Immature natural killer cell (primary cell): Measurements from ENCODE around the gene GNA12. TPM values are rescaled to one million over a fixed set of nuclear protein-coding genes. Genes with fewer than 3 reads are reported as not detected.
"Not testable (repeated sequence)": the region's sequence is repeated elsewhere in the genome, so short reads cannot be mapped to it uniquely, and the experiment has no call there.

Source experiments
- DNase-seq, 3 donors: peaks; one replicate each; pipeline ENCODE4 v3.0.0; 2022; ENCODE audit warnings: mixed read lengths in 1 of 3
- H3K27ac Mint-ChIP-seq, 6 donors: one replicate each; pipeline ENCODE4 v1.8.0; 2020; ENCODE audit warnings: mixed read lengths in 6 of 6, mild to moderate bottlenecking in 5 of 6, inconsistent platforms in 4 of 6, moderate library complexity in 3 of 6
- H3K27me3 Mint-ChIP-seq, 3 donors: one replicate each; pipeline ENCODE4 v1.8.0; 2020 to 2021; ENCODE audit warnings: low read depth in 3 of 3, mild to moderate bottlenecking in 3 of 3, mixed read lengths in 3 of 3, moderate library complexity in 3 of 3, inconsistent platforms in 1 of 3
- H3K36me3 Mint-ChIP-seq, 3 donors: one replicate each; pipeline ENCODE4 v1.8.0; 2020; ENCODE audit warnings: mixed read lengths in 3 of 3, inconsistent platforms in 2 of 3, mild to moderate bottlenecking in 2 of 3
- H3K4me1 Mint-ChIP-seq, 2 donors: one replicate each; pipeline ENCODE4 v1.8.0; 2020; ENCODE audit warnings: inconsistent platforms in 2 of 2, mild to moderate bottlenecking in 2 of 2, mixed read lengths in 2 of 2, moderate library complexity in 1 of 2
- H3K4me3 Mint-ChIP-seq, 5 donors: one replicate each; pipeline ENCODE4 v1.8.0; 2020; ENCODE audit warnings: mild to moderate bottlenecking in 5 of 5, mixed read lengths in 5 of 5, inconsistent platforms in 3 of 5, moderate library complexity in 3 of 5
- H3K9me3 Mint-ChIP-seq, 6 donors: one replicate each; pipeline ENCODE4 v1.8.0; 2020; ENCODE audit warnings: mild to moderate bottlenecking in 6 of 6, mixed read lengths in 6 of 6, inconsistent platforms in 4 of 6, moderate library complexity in 3 of 6
- polyA plus RNA-seq, 3 donors: library from polyadenylated mRNA; unstranded; fragments of 300-500 nt; fragmentation: Illumina TruSeq; gene quantifications; one replicate each; pipeline ENCODE4 v1.2.3, GENCODE V29; 2021

Gene GNA12
- polyA plus RNA-seq, 3 donors from 2014 or later, result 4.7 to 6.1 (median 4.8) TPM

DNA sequence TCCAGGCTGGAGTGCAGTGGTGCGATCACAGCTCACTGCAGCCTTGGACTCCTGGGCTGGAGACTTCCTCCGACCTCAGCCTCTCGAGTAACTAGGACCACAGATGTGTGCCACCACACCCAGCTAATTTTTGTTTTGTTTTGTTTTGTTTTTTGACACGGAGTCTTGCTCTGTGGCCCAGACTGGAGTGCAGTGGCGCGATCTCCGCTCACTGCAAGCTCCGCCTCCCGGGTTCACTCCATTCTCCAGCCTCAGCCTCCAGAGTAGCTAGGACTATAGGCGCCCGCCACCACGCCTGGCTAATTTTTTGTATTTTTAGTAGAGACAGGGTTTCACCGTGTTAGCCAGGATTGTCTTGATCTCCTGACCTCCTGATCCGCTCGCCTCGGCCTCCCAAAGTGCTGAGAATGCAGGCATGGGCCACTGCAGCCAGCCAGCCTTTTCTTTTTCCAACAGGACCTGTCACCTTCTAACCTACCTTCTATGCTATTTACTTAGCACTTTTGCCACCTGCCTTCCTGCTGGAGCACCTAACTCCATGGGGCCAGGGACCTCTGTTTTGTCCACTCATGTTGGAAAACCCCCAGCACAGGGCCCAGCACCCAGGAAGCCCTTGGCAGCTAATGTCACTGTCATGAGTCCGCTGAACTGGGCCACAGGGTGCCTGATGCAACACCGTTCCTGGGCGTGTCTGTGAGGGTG is 150.5 kb downstream of the GNA12 start:
- H3K27me3 Mint-ChIP-seq, result peaks cover 24 to 31% (median 24%) of the 10 kb centered on the region in 3 donors
- DNase-seq, H3K4me3 Mint-ChIP-seq, H3K27ac Mint-ChIP-seq, H3K36me3 Mint-ChIP-seq, H3K9me3 Mint-ChIP-seq: not testable (repeated sequence)
- H3K4me1 Mint-ChIP-seq, result peaks cover 20 to 30% of the 10 kb centered on the region in 2 donors

DNA sequence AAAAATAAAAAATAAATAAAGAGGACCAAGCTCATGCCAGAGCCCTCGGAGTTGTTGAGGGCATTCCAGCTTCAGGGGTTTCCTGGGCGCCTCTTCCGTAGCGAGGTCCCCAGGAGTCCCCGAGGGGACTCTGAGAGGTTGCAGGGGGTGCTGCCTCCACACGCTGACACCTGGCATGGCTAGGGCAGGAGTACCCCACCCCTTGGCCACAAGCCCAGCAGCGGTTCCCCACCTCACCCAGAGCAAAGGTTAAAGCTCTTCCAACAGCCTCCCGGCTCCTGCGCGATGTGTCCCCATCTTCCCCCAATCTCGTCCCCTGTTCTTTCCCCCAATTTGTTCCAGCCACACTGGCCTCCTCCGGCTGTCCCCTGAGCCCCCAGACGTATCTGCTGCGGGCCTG is 151.6 kb downstream of the GNA12 start:
- no peaks in the 10 kb centered on the region for H3K36me3 Mint-ChIP-seq
- peaks cover 21 to 31% (median 26%) of the 10 kb centered on the region in 3 donors for H3K27me3 Mint-ChIP-seq
- H3K4me1 Mint-ChIP-seq, result peaks cover 17 to 25% of the 10 kb centered on the region in 2 donors
- no peak overlapping the region for H3K4me3 Mint-ChIP-seq
- no peak overlapping the region for H3K27ac Mint-ChIP-seq
- DNase-seq, result no peak
- peaks cover 0 to 1% (median 0%) of the 10 kb centered on the region in 6 donors for H3K9me3 Mint-ChIP-seq

DNA sequence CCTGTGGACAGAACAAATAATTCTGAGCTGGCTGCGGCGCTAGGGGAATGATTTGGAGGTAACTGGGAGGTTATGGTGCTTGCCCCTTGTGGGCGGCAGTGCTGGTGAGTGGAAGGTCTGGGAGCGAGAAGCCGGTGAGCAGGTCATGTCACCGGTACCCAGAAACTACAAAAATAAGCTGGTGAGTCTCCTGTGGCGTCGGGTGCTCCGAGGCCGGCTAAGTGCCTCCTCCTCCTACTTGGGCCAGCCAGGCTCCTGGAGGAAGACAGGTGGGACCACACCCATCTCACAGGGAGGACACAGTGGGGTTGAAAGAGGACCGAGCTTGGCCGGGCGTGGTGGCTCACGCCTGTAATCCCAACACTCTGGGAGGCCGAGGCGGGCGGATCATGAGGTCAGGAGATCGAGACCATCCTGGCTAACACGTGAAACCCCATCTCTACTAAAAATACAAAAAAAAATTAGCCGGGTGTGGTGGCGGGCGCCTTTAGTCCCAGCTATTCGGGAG is 152.1 kb downstream of the GNA12 start:
- not testable (repeated sequence) for H3K27ac Mint-ChIP-seq, H3K4me3 Mint-ChIP-seq
- peaks cover 17 to 25% of the 10 kb centered on the region in 2 donors for H3K4me1 Mint-ChIP-seq

DNA sequence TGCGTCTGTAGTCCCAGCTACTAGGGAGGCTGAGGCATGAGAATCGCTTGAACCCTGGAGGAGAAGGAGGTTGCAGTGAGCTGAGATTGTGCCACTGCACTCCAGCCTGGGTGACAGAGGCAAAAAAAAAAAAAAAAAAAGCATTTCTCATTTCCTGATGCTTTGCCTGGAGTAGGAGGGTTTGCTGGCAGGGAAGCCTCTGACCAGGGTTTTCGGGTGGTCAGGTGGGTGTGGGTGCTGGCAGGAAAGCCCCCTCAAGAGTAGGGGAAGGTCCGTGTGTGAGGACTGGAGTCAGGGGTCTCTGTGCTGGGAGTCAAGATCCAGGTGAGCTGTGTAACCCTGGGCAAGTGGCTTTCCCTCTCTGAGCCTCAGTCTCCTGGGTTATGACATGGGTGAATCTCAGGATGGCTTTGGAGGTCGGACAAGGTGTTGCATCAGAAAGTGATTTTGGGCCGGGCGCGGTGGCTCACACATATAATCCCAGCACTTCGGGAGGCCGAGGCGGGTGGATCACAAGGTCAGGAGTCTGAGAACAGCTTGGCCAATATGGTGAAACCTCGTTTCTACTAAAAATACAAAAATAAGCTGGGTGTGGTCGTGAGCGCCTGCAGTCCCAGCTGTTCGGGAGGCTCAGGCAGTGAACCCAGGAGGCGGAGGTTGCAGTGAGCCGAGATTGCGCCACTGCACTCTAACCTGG is 152.9 kb downstream of the GNA12 start:
- no peak for DNase-seq
- Mint-ChIP-seq H3K27ac (peak overlapping the region in 1 of 6 donors; percentile 46), H3K4me1 (peaks cover 17 to 25% of the 10 kb centered on the region in 2 donors), H3K27me3 (peaks cover 27 to 31% (median 28%) of the 10 kb centered on the region in 3 donors), H3K36me3 (no peaks in the 10 kb centered on the region), H3K4me3 (no peak overlapping the region), H3K9me3 (peaks cover 0 to 1% (median 0%) of the 10 kb centered on the region in 6 donors)

More for the DNA sequence above, 152.1 kb downstream of the GNA12 start:
- H3K36me3 Mint-ChIP-seq, H3K9me3 Mint-ChIP-seq, DNase-seq: not testable (repeated sequence)
- H3K27me3 Mint-ChIP-seq, result peaks cover 26 to 31% (median 26%) of the 10 kb centered on the region in 3 donors

DNA sequence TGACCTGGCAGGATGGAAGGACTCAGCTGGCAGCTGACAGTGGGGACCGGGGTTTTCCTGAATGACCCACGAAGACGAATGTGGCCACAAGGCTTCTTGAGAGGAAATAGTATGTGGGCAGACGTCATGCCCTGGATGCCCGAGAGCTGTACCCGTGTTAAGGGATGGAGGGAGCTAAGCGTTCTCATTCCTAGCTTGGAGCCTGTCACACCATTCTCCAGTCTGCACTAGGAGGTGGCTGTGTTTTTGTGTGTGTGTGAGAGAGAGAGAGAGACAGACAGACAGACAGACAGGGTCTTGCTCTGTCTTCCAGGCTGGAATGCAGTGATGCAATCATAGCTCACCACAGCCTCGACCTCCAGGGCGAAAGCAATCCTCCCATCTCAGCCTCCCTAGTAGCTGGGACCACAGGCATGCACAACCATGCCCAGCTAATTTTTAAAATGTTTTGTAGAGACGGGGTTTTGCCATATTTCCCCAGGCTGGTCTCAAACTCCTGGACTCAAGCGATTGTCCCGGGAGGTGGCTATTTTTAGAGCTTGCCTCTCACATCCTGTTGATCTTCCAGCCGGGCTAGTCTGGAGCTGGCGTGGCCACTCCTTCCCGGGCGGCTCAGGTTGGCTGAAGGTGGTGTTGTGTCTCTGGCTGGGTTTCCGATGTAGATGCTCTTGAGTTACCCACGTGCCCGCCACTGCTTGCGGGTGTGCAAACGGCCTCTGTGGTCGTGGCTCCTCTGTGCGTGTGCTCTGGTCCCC is 154.0 kb downstream of the GNA12 start:
- Mint-ChIP-seq H3K9me3 (peaks cover 0 to 1% (median 0%) of the 10 kb centered on the region in 6 donors), H3K36me3 (no peaks in the 10 kb centered on the region), H3K4me3 (peak overlapping the region in 2 of 5 donors; percentile 21 to 42), H3K27me3 (peaks cover 28 to 31% (median 29%) of the 10 kb centered on the region in 3 donors), H3K4me1 (peaks cover 17 to 25% of the 10 kb centered on the region in 2 donors), H3K27ac (peak overlapping the region in 3 of 6 donors; percentile 32 to 87 (median 61))
- DNase-seq, result no peak

DNA sequence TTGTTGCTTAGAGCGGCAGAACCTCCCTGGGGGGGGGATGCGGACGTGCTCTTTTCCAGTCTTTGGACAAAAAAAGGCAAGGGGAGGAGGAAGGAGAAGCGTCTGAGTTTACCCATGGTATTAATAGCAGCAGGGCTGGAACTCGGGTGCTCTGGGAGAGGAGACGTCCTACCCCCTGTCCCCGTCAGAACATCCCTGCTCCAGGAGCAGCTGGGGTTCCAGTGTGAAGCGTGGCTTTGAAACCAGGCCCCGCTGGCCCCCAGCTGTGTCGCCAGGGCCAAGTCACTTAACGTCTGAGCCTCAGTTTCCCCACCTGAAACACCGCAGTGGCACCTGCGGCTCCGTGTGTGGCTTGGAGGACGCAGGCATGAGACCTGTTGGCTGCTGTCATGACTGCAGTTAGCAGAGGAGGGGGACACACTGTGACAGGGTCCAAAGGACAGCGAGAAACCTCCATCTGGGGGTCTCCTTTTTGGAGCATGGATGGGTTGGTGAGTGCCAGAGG is 154.7 kb downstream of the GNA12 start:
- Mint-ChIP-seq H3K27me3 (peaks cover 28 to 31% (median 29%) of the 10 kb centered on the region in 3 donors), H3K9me3 (peaks cover 0 to 1% (median 0%) of the 10 kb centered on the region in 6 donors), H3K4me1 (peaks cover 17 to 25% of the 10 kb centered on the region in 2 donors), H3K27ac (peak overlapping the region in 4 of 6 donors; percentile 64 to 86 (median 68)), H3K36me3 (no peaks in the 10 kb centered on the region), H3K4me3 (peak overlapping the region; percentile 19 to 77 (median 58))
- DNase-seq, result no peak

DNA sequence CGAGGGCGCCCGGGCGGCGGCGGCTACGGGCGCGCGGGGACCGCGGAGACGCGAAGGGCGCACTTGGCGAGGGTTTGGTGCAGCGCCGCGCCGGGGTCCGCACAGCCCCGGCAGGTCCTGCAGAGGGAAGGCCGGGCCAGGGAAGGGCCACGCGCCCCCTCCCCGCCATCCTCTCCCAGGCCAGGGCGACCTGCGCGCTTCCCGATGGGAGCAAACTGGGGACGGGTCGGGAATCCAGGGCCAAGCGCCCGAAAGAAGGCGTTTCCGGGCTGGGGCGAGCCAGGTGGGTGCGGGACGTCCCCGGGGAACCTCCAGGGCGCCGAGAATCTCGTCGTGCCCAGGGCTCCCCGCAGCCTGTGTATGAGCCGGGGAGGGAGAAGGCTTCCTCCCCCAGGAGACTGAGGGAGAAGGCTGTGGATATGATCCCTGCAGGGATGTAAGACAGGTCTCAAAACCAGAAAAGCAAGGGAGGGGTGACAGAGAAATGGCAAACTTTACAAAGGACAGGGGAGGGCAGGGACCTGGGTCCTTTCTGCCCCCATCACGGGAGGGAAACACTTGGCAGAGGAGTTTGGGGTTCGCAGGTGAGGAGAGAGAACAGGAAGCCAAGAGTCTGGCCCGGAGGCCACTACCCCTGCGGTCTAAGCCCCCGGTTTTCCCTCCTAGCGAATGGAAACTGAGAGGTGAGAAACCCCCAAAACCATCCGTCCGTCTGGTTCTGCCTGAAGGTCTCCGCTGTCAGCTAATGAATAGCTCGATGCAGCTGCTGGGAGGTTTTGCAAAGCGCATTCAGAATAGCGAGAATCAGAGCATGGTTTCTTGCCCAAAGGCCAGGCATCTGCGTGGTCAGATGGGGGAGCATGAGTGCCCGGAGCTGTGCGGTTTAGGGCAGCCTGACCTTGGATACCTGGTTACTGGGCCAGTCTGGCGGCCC is 155.4 kb downstream of the GNA12 start:
- peak in 2 of 3 donors; percentile 39 to 49 for DNase-seq
- peaks cover 29 to 33% (median 30%) of the 10 kb centered on the region in 3 donors for H3K27me3 Mint-ChIP-seq

DNA sequence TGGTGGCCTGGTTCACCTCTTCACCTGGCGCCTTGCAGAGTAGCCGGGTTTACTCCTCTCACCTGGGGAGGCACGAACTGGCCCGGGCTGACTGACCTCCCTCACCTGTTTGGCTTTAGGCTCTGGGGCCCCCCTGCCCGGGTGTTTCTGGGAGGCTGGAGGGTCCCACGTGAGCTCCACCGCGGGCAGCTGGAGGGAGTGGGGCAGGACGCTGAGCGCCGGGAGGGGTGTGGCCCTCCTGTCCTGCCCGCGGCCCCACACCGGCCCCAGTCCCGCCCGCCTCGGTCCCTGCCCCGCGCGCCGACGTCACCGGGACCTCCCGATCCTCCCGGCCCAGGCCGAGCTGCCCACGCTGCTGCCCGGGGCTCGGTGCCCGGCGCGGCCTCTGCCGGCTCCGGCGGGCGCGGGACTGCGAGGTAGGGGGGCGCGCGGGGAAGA is 156.2 kb downstream of the GNA12 start, which contains the start of gene AMZ1:
Gene AMZ1, plus strand, starts transcription at position 322 of the 438 bp plus-strand sequence. CDS start 12,250 bp downstream, outside the sequence.
- Mint-ChIP-seq H3K27ac (peak within 1 kb of the TSS in 4 of 6 donors; percentile 64 to 86 (median 68)), H3K9me3 (peaks cover 0 to 1% (median 0%) of the 10 kb centered on the region in 6 donors), H3K27me3 (peaks cover 28 to 30% (median 29%) of the 10 kb centered on the region in 3 donors), H3K36me3 (no peaks in the 10 kb centered on the region), H3K4me1 (peaks cover 17 to 25% of the 10 kb centered on the region in 2 donors), H3K4me3 (peak within 1 kb of the TSS; percentile 19 to 77 (median 58))
- DNase-seq, result no peak

More for the DNA sequence above, 155.4 kb downstream of the GNA12 start:
- Mint-ChIP-seq H3K9me3 (peaks cover 0 to 1% (median 0%) of the 10 kb centered on the region in 6 donors), H3K36me3 (no peaks in the 10 kb centered on the region), H3K4me3 (peak overlapping the region; percentile 19 to 77 (median 58)), H3K27ac (peak overlapping the region in 4 of 6 donors; percentile 64 to 86 (median 68)), H3K4me1 (peaks cover 17 to 25% of the 10 kb centered on the region in 2 donors)

DNA sequence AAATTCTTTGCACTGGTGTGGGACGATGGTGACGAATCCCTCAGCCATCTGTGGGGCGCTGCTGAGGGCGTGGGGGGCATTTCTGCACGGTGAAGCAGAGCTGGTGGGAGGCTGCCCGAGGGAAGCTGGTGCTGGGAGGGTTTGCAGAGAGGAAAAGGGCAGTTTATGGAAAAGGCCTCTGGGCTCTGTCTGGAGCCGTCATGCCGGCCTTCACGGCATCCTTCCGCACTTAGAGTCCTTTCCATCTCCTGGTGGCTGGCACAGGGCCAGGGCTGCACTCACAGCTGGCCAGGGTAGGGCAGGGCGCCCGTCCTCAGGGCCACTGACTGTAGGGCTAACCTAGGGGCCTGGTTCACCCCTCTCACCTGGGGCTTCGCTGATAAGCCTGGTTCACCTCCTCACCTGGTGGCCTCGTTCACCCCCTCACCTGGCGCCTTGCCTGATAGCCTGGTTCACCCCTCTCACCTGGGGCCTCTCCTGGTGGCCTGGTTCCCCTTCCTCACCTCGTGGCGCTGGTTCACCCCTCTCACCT is 156.7 kb downstream of the GNA12 start:
- H3K27me3 Mint-ChIP-seq, result peaks cover 28 to 30% (median 29%) of the 10 kb centered on the region in 3 donors
- H3K4me3 Mint-ChIP-seq, result no peak overlapping the region
- peaks cover 0 to 1% (median 0%) of the 10 kb centered on the region in 6 donors for H3K9me3 Mint-ChIP-seq
- no peak overlapping the region for H3K27ac Mint-ChIP-seq
- no peaks in the 10 kb centered on the region for H3K36me3 Mint-ChIP-seq
- no peak for DNase-seq
- H3K4me1 Mint-ChIP-seq, result peaks cover 17 to 25% of the 10 kb centered on the region in 2 donors

DNA sequence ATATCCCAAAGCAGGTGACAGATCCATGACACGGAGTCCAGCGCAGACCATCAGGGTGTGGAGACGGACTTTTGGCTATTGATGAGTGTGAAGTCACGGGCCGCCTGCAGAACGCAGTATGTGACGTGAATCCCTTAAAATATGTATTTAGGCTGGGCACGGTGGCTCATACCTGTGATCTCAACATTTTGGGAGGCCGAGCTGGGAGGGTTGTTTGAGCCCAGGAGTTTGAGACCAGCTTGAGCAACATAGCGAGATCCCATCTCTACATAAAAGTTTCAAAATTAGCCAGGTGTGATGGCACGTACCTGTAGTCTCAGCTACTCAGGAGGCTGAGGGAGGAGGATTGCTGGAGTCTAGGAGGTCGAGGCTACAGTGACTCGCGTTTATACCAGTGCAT is 158.0 kb downstream of the GNA12 start:
- H3K4me1 Mint-ChIP-seq, result peaks cover 17 to 25% of the 10 kb centered on the region in 2 donors
- H3K9me3 Mint-ChIP-seq, result peaks cover 0 to 1% (median 0%) of the 10 kb centered on the region in 6 donors
- peaks cover 19 to 23% (median 21%) of the 10 kb centered on the region in 3 donors for H3K27me3 Mint-ChIP-seq
- no peaks in the 10 kb centered on the region for H3K36me3 Mint-ChIP-seq
- H3K4me3 Mint-ChIP-seq, result no peak overlapping the region
- no peak overlapping the region for H3K27ac Mint-ChIP-seq
- DNase-seq, result no peak

DNA sequence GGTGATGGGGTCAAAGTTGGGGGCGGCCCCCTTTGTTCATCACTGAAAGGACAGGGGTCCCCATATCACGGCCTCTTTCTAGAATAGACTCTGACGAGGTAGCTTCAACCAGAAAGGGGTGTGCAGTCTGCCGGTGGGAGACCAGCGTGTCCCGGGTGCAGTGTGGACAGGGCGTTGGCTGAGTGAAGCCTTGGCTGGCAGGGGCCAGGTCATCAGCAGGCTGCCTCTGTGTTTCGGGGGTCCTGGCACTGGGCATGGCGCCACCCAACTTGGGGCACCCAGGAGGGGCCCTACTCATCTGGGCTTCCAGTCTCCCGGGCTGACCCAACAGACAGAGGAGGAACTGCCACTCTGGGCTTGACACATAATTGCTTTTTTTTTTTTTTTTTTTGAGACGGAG is 159.6 kb downstream of the GNA12 start:
- Mint-ChIP-seq H3K36me3 (no peaks in the 10 kb centered on the region), H3K9me3 (peaks cover 0 to 1% (median 0%) of the 10 kb centered on the region in 6 donors), H3K4me1 (peaks cover 8 to 11% of the 10 kb centered on the region in 2 donors), H3K27ac (no peak overlapping the region), H3K27me3 (peaks cover 10 to 12% (median 12%) of the 10 kb centered on the region in 3 donors), H3K4me3 (no peak overlapping the region)
- no peak for DNase-seq
